K562 treated with DMSO at 1 percent for 48 hours (cell line): ENCODE results near the gene CDC42SE2. TPM values are rescaled to one million over a fixed set of nuclear protein-coding genes. Genes with fewer than 3 reads are reported as not detected.

Experiments used
- total RNA-seq: library from RNA; unstranded; fragments of 300-600 nt; gene quantifications from 2 replicates; pipeline ENCODE4 v1.2.3, GENCODE V29; 2022; ENCODE audit warnings: low replicate concordance; ENCODE audit errors: extremely low read depth

Gene CDC42SE2, protein sequence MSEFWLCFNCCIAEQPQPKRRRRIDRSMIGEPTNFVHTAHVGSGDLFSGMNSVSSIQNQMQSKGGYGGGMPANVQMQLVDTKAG
- total RNA-seq = not detected in 2 replicates

DNA sequence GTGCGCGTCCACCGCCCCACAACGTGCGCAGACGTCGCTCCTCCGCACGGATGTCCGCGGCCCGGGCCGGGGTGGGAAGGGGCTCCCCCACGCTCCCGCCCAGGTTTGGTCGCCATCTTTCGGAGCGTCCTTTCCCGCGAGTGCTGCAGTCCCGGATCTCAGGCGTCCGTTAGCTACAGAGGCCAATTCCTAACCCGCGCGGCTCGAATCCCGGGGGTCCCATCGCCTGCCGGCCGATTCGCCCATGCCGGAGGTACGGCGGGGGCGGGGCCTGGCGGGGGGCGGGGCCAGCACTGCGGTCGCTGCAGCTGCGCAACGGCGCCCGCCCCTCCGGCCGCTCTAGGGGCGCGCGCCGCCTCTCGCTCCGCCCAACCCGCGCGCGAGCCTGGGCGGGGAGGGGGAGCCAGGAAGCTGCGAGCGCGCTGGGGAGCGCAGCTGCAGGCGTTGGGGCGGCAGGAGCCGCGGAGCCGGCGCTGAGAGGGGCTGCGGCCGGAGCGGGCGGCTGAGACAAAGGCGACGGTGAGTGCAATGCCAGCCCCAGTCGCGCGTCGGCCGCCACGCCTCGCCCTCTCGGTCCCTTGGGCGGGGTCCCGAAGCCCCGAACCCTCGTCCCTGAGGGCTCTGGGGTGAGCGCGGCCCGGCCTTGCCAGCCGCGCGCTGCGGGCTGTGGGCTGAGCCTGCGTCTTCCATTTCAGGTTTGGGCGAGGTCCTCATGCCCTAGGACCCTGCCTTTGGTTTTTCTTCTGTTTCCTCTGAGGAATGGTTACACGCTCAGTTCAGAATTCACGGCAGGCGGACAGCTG, at the start of gene CDC42SE2:
Gene CDC42SE2, plus strand, starts transcription at position 406 of the 803 bp plus-strand sequence. CDS start 95,441 bp downstream, outside the sequence.

Other genes starting within 250 kb of the CDC42SE2 start
- 1,166 TPM in 1 of 2 replicates, not detected in the other for gene HINT1, start 98.8 kb upstream of the CDC42SE2 start, total RNA-seq
- gene LYRM7, start 93.1 kb upstream of the CDC42SE2 start, total RNA-seq = not detected in 2 replicates